ENCODE measurements around the gene GSTA1.

Gene GSTA1

GRCh38 chr6:52745764-52746201, 57.8 kb downstream of the GSTA1 start:
- Histone ChIP-seq H3K4me1 (ENCODE audit: control insufficient read depth, insufficient read depth, low read length) (peaks cover 2% of the 10 kb centered on the region), H3K36me3 (ENCODE audit: control insufficient read depth, insufficient read depth, low read length) (no peaks in the 10 kb centered on the region), H3K9me3 (ENCODE audit: control insufficient read depth, insufficient read depth, low read length) (no peaks in the 10 kb centered on the region), H3K9ac (ENCODE audit: low read depth, low read length) (no peak overlapping the region), H3K4me3 (ENCODE audit: low read depth, low read length) (no peak overlapping the region), H3K27me3 (ENCODE audit: control insufficient read depth, insufficient read depth, low read length) (no peaks in the 10 kb centered on the region)

- Histone ChIP-seq H3K36me3 (ENCODE audit: control insufficient read depth, insufficient read depth, low read length) (no peaks in the 10 kb centered on the region), H3K4me3 (ENCODE audit: low read depth, low read length) (no peak overlapping the region), H3K4me1 (ENCODE audit: control insufficient read depth, insufficient read depth, low read length) (peaks cover 4% of the 10 kb centered on the region), H3K9me3 (ENCODE audit: control insufficient read depth, insufficient read depth, low read length) (no peaks in the 10 kb centered on the region), H3K27me3 (ENCODE audit: control insufficient read depth, insufficient read depth, low read length) (no peaks in the 10 kb centered on the region), H3K9ac (ENCODE audit: low read depth, low read length) (no peak overlapping the region)
Measured at GRCh38 chr6:52741872-52742271, 61.7 kb downstream of the GSTA1 start.
